Activated T-cell treated with anti-CD3 and anti-CD28 coated beads, Interleukin-2, amount 50 U/mL, for 1 hour (primary cell): ENCODE results near the gene PIK3CA.
"Not testable (repeated sequence)": the region's sequence is repeated elsewhere in the genome, so short reads cannot be mapped to it uniquely, and the experiment has no call there.

Experiments
- DNase-seq: peaks from one replicate; pipeline ENCODE4 v3.0.0-alpha.2; 2020

Gene PIK3CA

GRCh38 chr3:179147873-179148615, at the start of gene PIK3CA:
Gene PIK3CA, plus strand, starts transcription at chr3:179148357. Its CDS starts 50,469 bp downstream, at chr3:179198826.
- peak; percentile 84 for DNase-seq

- no peak for DNase-seq
These were observed 49.6 kb upstream of the PIK3CA start for GRCh38 chr3:179098388-179099077.

- DNase-seq: no peak
These were observed 47.5 kb upstream of the PIK3CA start for GRCh38 chr3:179100652-179101051.

GRCh38 chr3:179105881-179106280, 42.3 kb upstream of the PIK3CA start:
- no peak for DNase-seq

- DNase-seq: no peak
These were observed 40.5 kb upstream of the PIK3CA start for GRCh38 chr3:179107617-179108016.

GRCh38 chr3:179108086-179108485, 40.1 kb upstream of the PIK3CA start:
- DNase-seq: no peak

- no peak for DNase-seq
These were observed 34.3 kb upstream of the PIK3CA start for GRCh38 chr3:179113903-179114302.

GRCh38 chr3:179115444-179115843, 32.7 kb upstream of the PIK3CA start:
- DNase-seq: not testable (repeated sequence)

- no peak for DNase-seq
These were observed 31.3 kb upstream of the PIK3CA start for GRCh38 chr3:179116816-179117215.

GRCh38 chr3:179132191-179132890, 15.8 kb upstream of the PIK3CA start:
- not testable (repeated sequence) for DNase-seq

GRCh38 chr3:179133575-179133974, 14.6 kb upstream of the PIK3CA start:
- no peak for DNase-seq

GRCh38 chr3:179136195-179136594, 12.0 kb upstream of the PIK3CA start:
- DNase-seq: no peak

GRCh38 chr3:179141890-179142289, 6.3 kb upstream of the PIK3CA start:
- no peak for DNase-seq

GRCh38 chr3:179146911-179147513, 1.1 kb upstream of the PIK3CA start:
- DNase-seq: no peak

GRCh38 chr3:179147514-179147872, 664 bp upstream of the PIK3CA start:
- DNase-seq: no peak

GRCh38 chr3:179148616-179149405, 654 bp downstream of the PIK3CA start:
- peak; percentile 75 for DNase-seq

- DNase-seq: peak; percentile 43
These were observed 1.3 kb downstream of the PIK3CA start for GRCh38 chr3:179149406-179149867.

- DNase-seq: no peak
These were observed 1.8 kb downstream of the PIK3CA start for GRCh38 chr3:179149951-179150350.

GRCh38 chr3:179150610-179151009, 2.5 kb downstream of the PIK3CA start:
- DNase-seq: no peak

- DNase-seq: no peak
These were observed 3.3 kb downstream of the PIK3CA start for GRCh38 chr3:179151474-179151873.

GRCh38 chr3:179156170-179156569, 8.0 kb downstream of the PIK3CA start:
- no peak for DNase-seq

- DNase-seq: no peak
These were observed 8.6 kb downstream of the PIK3CA start for GRCh38 chr3:179156775-179157174.
